ENCODE measurements around the gene CDK15. TPM values are rescaled to one million over a fixed set of nuclear protein-coding genes. Genes with fewer than 3 reads are reported as not detected.
A peak's percentile ranks its signal among the peaks of the same experiment; 100 is the strongest.
"Not testable (repeated sequence)": the region's sequence is repeated elsewhere in the genome, so short reads cannot be mapped to it uniquely, and the experiment has no call there.

Gene CDK15
- total RNA-seq, 2 donors from 2014 or later, result 0.24 to 1.4 TPM

- ATAC-seq (no peak), DNase-seq (no peak)
- intact Hi-C loops (cut with DNase I, micrococcal nuclease), result no loop called here
These were observed 21.2 kb upstream of the CDK15 start for GRCh38 chr2:201785135-201785534.

GRCh38 chr2:201786471-201786870, 19.9 kb upstream of the CDK15 start:
- DNase-seq (no peak), ATAC-seq (no peak)
- intact Hi-C loops (cut with DNase I, micrococcal nuclease), result no loop called here

- DNase-seq (no peak), ATAC-seq (no peak)
- intact Hi-C loops (cut with DNase I, micrococcal nuclease), result no loop called here
These were observed 18.0 kb upstream of the CDK15 start for GRCh38 chr2:201788371-201788770.

- intact Hi-C loops (cut with DNase I, micrococcal nuclease), result no loop called here
- ATAC-seq (no peak), DNase-seq (no peak)
These were observed 16.9 kb upstream of the CDK15 start for GRCh38 chr2:201789395-201789794.

GRCh38 chr2:201790291-201790690, 16.0 kb upstream of the CDK15 start:
- intact Hi-C loops (cut with DNase I, micrococcal nuclease), result loop anchor here in 1 of 2 donors (5.0 kb wide), 1 partner anchor 387 kb away; no protein-coding TSS in a partner anchor
- no peak for DNase-seq
- no peak for ATAC-seq

- ATAC-seq (no peak), DNase-seq (no peak)
- intact Hi-C loops (cut with DNase I, micrococcal nuclease), result loop anchor here in 1 of 2 donors (5.0 kb wide), 1 partner anchor 386 kb away; no protein-coding TSS in a partner anchor
These were observed 15.3 kb upstream of the CDK15 start for GRCh38 chr2:201790989-201791388.

- intact Hi-C loops (cut with DNase I, micrococcal nuclease), result loop anchor here in 1 of 2 donors (5.0 kb wide), 1 partner anchor 384 kb away; no protein-coding TSS in a partner anchor
- DNase-seq, result no peak
- ATAC-seq, result no peak
These were observed 12.7 kb upstream of the CDK15 start for GRCh38 chr2:201793631-201794030.

DNA sequence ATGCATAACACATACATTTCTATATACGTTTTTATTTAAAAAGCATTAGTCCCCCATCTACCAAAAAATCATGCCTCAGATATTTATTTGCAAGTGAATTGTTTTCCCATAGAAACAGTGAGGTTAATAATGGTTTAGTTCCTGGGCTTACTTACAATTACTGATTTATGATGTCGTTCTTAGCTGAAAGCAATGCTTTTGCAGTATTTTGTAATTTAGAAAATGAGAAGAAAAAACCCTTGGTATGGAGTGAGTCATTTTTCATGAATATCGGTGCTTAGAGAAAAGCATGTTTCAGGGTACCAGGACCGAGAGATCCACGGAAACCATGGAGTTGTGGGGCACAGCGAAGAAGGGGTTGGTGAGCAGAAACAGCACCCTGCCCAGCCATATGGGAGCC, 12.0 kb upstream of the CDK15 start:
- intact Hi-C loops (cut with DNase I, micrococcal nuclease), result loop anchor here in 1 of 2 donors (5.0 kb wide), 1 partner anchor 383 kb away; no protein-coding TSS in a partner anchor
- ATAC-seq (no peak), DNase-seq (no peak)

DNA sequence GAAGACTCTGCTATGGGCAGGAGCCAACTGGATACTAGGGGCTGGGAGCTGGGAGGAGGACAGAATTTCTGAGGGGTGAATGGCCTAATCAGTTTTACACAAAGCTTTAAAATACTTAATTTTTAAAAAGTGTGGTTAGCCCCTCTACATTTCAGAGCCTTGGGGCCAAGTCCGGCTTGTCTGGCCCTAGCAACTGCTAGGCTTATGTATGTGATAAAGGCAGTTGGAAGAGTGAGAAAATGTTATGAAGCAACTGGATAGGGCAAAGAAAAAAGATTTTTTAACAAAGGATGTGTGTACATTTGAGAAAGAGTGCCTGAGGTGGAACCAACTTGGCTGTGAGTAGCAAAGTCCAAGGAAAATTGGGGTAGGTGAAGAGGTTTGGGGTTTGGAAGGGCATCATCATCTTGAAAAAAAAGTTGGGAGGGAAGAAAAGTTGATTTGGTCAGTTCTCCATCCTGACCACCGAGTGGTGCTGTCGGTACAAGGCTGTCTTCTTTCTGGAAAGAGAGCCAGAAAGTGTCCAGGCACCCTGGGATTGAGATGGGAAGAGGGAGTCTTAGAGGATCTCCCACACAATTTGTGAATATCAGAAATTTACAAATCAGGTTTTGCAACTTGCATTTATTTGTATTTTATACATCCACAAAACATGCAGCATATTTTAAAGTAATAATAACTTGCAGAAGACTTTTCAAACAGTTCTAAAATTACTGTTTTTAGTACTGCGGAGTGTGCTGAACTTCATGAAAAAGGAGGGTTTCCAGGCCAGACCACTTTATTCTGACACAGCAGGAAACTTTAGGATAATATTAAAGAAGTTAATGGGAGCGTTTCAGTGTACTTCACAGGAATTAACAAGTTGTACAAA, 10.5 kb upstream of the CDK15 start:
- ATAC-seq (peak; percentile 58), DNase-seq (peak in 1 of 2 donors; percentile 9)
- intact Hi-C loops (cut with DNase I, micrococcal nuclease), result no loop called here

- DNase-seq (no peak), ATAC-seq (no peak)
- intact Hi-C loops (cut with DNase I, micrococcal nuclease), result no loop called here
These were observed 9.9 kb upstream of the CDK15 start for GRCh38 chr2:201796478-201796865.

DNA sequence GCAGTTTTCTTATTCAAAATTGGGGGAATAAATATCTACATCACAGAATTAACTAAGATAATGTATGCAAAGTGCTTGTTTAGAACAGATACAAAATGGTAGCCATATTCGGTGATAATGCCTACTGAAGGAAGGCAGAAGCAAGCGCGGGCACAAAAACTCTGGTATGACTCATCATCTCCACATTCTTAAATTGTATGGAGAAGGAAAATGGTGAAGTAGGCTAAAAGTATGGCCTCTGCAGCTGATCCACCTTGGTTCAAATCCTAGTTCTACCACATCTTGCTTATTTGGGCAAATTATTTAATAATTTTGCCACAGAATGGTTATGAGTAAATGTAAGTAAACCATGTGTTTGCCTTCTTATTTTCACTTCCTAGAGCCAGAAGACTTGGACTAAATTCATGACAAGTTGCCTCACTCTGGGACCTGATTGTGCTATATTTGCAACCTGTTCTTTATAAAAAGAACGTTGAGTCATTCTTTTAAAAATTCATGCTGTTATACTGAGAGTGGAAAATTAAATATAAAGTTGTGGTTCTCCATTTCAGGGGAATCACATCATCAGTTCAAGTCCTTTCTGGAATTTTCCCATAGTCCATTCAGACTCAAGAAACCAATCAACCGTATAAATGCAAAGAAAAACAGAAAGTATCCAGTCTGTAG, 9.0 kb upstream of the CDK15 start:
- no peak for ATAC-seq
- intact Hi-C loops (cut with DNase I, micrococcal nuclease), result no loop called here
- DNase-seq, result no peak

GRCh38 chr2:201798252-201798913, 8.0 kb upstream of the CDK15 start:
- ATAC-seq (no peak), DNase-seq (no peak)
- intact Hi-C loops (cut with DNase I, micrococcal nuclease), result no loop called here

DNA sequence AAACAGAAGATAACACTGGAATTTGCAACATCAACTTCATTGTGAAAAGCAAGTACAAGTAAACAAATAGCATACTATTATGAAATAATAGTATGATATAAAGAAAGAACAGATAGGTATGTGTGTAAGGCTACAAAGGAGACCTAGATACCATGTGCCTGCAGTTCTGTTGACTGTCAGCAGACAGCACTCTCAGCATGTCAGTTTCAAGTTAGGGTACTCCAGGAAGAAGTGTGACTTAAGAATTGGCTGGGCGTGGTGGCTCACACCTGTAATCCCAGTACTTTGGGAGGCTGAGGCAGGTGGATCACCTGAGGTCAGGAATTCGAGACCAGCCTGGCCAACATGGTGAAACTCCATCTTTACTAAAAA, 7.4 kb upstream of the CDK15 start:
- ATAC-seq; DNase-seq; intact Hi-C loops (cut with DNase I, micrococcal nuclease): not testable (repeated sequence)

- peak in 1 of 2 donors; percentile 5 for DNase-seq
- intact Hi-C loops (cut with DNase I, micrococcal nuclease), result no loop called here
- ATAC-seq, result no peak
These were observed 1.2 kb downstream of the CDK15 start for GRCh38 chr2:201807452-201807999.

DNA sequence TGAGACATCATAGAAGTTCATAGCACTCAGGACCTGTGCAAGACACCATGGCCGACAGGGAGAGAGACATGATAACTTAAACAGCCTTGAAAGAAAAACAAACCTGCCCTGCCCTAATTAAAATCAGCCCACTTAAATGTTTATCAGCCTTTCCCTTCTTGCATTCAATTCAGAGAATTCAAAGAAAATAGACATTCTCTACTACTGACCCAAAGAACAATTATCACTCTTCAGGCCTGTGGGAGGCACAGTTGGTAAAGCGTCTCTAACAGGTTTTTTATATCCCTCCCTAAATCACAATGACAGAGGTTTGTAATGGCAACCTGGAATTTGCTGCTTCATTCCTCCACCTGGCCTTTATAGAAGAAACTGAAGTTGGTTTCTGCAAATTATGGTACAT, 1.7 kb downstream of the CDK15 start:
- intact Hi-C loops (cut with DNase I, micrococcal nuclease), result no loop called here
- ATAC-seq, result no peak
- DNase-seq, result no peak

- DNase-seq (no peak), ATAC-seq (no peak)
- intact Hi-C loops (cut with DNase I, micrococcal nuclease), result no loop called here
These were observed 3.3 kb downstream of the CDK15 start for GRCh38 chr2:201809633-201810032.

DNA sequence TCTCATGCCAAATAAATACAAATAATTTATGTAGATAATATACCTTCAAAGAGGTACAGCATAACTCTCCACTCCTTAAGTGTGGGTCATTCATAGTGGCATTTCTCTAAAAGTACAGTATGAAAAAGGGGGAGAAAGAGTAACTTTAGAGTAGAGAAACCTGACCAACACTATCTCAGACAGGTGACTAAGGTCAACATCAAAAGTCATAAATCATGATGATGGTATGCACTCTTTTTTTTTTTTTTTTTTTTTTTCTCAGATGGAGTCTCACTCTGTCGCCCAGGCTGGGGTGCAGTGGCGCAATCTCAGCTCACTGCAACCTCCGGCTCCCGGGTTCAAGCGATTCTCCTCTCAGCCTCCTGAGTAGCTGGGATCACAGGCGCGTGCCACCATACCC, 4.3 kb downstream of the CDK15 start:
- intact Hi-C loops (cut with DNase I, micrococcal nuclease); ATAC-seq; DNase-seq: not testable (repeated sequence)

- intact Hi-C loops (cut with DNase I, micrococcal nuclease), result no loop called here
- no peak for ATAC-seq
- DNase-seq, result no peak
These were observed 7.8 kb downstream of the CDK15 start for GRCh38 chr2:201813996-201814760.
